ENCODE results near the gene EMILIN2.

The EMILIN2 gene

DNA sequence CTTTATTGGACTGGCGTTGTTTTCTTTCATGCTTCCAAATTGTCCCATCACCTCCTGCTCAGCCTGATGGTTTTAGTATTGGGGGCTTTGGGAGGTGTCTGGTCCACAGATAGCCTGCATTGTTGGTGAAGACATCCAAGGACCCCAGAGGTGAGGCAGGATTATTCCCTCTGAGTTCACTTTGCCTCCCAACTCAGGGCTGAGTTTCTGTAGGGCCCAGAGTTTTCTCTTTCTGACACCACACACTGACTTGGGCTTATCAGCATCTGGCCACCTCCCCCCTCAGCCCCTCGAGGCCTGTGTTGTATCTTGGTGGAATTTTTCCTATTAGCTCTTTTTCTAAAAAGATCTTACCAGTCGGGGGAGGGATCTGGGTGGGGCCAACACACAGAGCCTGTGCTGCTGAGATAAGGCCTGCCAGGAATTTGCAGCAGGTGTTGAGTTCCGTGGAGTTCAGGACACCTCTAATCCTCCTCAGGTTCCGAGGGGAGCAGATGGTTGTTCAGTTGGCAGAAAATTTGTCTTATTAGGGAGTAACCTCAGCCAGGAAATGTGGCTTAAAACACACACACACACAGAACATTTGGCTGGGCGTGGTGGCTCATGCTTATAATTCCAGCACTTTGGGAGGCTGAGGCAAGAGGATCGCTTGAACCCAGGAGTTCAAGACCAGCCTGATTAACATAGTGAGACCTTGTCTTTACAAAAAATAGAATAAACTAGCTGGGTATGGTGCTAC is 7.3 kb downstream of the EMILIN2 start:
- Histone ChIP-seq H3K4me2 (ENCODE audit: low read depth, low read length, poor library complexity, severe bottlenecking) (no peak overlapping the region), H3K9ac (ENCODE audit: low read depth, low read length, poor library complexity, severe bottlenecking) (no peak overlapping the region), H3F3A (ENCODE audit: low read depth) (no peaks in the 10 kb centered on the region), H3K4me1 (ENCODE audit: insufficient read depth, low read length, poor library complexity, severe bottlenecking) (no peaks in the 10 kb centered on the region), H3K27me3 (ENCODE audit: insufficient read depth, low read length, poor library complexity, severe bottlenecking) (no peaks in the 10 kb centered on the region), H3K9me2 (replicated peaks; ENCODE audit: low read depth, low read length) (no peaks in the 10 kb centered on the region), H4K20me1 (ENCODE audit: insufficient read depth, low read length, poor library complexity, severe bottlenecking) (no peaks in the 10 kb centered on the region), H3K9me3 (ENCODE audit: insufficient read depth, low read depth, low read length) (no peaks in the 10 kb centered on the region), H2AFZ (ENCODE audit: low read length) (no peak overlapping the region), H3K4me3 (ENCODE audit: low read length, poor library complexity, severe bottlenecking) (no peak overlapping the region), H3K36me3 (ENCODE audit: insufficient read depth, low read length) (no peaks in the 10 kb centered on the region), H3K79me2 (ENCODE audit: insufficient read depth, low read length) (no peaks in the 10 kb centered on the region)
- no peak for TF ChIP-seq EZH2phosphoT487 (IDR thresholded peaks at IDR 0.05; ENCODE audit: borderline replicate concordance)
- TF ChIP-seq, protein P1, sequence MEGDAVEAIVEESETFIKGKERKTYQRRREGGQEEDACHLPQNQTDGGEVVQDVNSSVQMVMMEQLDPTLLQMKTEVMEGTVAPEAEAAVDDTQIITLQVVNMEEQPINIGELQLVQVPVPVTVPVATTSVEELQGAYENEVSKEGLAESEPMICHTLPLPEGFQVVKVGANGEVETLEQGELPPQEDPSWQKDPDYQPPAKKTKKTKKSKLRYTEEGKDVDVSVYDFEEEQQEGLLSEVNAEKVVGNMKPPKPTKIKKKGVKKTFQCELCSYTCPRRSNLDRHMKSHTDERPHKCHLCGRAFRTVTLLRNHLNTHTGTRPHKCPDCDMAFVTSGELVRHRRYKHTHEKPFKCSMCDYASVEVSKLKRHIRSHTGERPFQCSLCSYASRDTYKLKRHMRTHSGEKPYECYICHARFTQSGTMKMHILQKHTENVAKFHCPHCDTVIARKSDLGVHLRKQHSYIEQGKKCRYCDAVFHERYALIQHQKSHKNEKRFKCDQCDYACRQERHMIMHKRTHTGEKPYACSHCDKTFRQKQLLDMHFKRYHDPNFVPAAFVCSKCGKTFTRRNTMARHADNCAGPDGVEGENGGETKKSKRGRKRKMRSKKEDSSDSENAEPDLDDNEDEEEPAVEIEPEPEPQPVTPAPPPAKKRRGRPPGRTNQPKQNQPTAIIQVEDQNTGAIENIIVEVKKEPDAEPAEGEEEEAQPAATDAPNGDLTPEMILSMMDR (conservative IDR thresholded peaks at IDR 0.05; ENCODE audit: low read length), result no peak

DNA sequence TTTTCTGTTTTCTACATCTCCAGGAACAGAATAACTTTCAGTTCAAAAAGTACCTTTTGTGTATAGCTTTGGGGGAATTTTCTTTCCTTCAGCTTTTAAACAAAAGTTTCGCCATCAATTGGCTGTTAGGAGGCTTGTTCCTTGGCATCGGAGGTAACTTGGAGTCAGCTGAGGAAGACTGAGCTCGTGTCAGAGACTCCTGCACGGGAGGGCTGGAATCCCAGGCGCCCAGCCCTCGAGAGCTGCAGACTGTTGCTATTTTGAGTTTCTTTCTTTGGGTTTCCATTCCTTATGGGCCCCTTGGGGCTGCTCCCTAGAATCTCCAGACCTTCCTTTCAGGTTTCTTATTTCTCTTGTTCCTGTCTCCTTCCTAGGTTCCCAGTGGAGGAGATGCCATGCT is 8.1 kb downstream of the EMILIN2 start:
- Histone ChIP-seq H2AFZ (ENCODE audit: low read length) (no peak overlapping the region), H3F3A (ENCODE audit: low read depth) (no peaks in the 10 kb centered on the region), H3K4me2 (ENCODE audit: low read depth, low read length, poor library complexity, severe bottlenecking) (no peak overlapping the region), H3K9me2 (replicated peaks; ENCODE audit: low read depth, low read length) (no peaks in the 10 kb centered on the region), H3K4me1 (ENCODE audit: insufficient read depth, low read length, poor library complexity, severe bottlenecking) (no peaks in the 10 kb centered on the region), H3K9me3 (ENCODE audit: insufficient read depth, low read depth, low read length) (no peaks in the 10 kb centered on the region), H3K9ac (ENCODE audit: low read depth, low read length, poor library complexity, severe bottlenecking) (no peak overlapping the region), H4K20me1 (ENCODE audit: insufficient read depth, low read length, poor library complexity, severe bottlenecking) (no peaks in the 10 kb centered on the region), H3K79me2 (ENCODE audit: insufficient read depth, low read length) (no peaks in the 10 kb centered on the region), H3K27me3 (ENCODE audit: insufficient read depth, low read length, poor library complexity, severe bottlenecking) (no peaks in the 10 kb centered on the region), H3K4me3 (ENCODE audit: low read length, poor library complexity, severe bottlenecking) (no peak overlapping the region), H3K36me3 (ENCODE audit: insufficient read depth, low read length) (no peaks in the 10 kb centered on the region)
- TF ChIP-seq EZH2phosphoT487 (IDR thresholded peaks at IDR 0.05; ENCODE audit: borderline replicate concordance), result no peak
- TF ChIP-seq, protein P1 (conservative IDR thresholded peaks at IDR 0.05; ENCODE audit: low read length), result no peak

DNA sequence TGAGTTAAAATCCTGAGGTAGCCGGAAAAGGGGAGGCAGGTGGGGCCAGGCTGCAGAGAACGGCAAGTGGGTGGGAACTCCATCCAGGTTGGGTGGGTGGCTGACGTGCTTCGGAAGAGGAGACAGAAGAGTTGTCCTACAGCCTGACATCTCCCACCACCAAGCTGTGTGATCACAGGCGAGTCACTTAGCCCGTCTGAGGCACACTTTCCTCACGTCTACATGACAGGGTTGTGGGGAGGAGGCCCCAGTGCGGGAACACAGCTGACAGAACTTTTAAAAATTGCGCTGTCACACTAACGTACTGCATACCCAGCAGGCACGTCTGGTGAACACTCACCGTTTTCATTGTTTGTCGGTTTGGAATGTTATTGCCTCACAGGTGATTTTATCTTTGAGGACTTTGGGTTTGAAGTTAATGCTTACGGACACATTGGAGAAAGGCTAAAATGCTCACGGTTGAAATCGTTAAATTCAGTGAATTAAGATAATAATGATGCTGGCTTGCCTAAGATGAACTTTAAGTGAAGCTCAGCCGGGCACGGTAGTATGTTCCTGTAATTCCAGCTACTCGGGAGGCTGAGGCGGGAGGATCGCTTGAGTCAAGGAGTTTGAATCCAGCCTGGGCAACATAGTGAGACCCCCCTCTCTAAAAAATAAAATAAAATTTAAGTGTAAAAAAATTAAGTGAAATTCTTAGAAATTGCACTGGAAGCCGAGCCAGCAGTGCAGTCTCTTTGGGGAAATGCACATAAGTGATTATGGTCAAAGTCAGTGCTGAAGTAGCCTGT is 8.9 kb downstream of the EMILIN2 start:
- H3K27me3 ChIP-seq (ENCODE audit: insufficient read depth, low read length, poor library complexity, severe bottlenecking), result no peaks in the 10 kb centered on the region
- H3K4me3 ChIP-seq (ENCODE audit: low read length, poor library complexity, severe bottlenecking), result no peak overlapping the region
- no peaks in the 10 kb centered on the region for H3K36me3 ChIP-seq (ENCODE audit: insufficient read depth, low read length)
- no peak overlapping the region for H3K9ac ChIP-seq (ENCODE audit: low read depth, low read length, poor library complexity, severe bottlenecking)
- no peaks in the 10 kb centered on the region for H3K79me2 ChIP-seq (ENCODE audit: insufficient read depth, low read length)
- no peak for TF ChIP-seq EZH2phosphoT487 (IDR thresholded peaks at IDR 0.05; ENCODE audit: borderline replicate concordance)
- TF ChIP-seq, protein P1 (conservative IDR thresholded peaks at IDR 0.05; ENCODE audit: low read length), result no peak
- H3K9me2 ChIP-seq (replicated peaks; ENCODE audit: low read depth, low read length), result no peaks in the 10 kb centered on the region
- H3F3A ChIP-seq (ENCODE audit: low read depth), result no peaks in the 10 kb centered on the region
- no peak overlapping the region for H3K4me2 ChIP-seq (ENCODE audit: low read depth, low read length, poor library complexity, severe bottlenecking)
- no peaks in the 10 kb centered on the region for H3K9me3 ChIP-seq (ENCODE audit: insufficient read depth, low read depth, low read length)
- H2AFZ ChIP-seq (ENCODE audit: low read length), result no peak overlapping the region
- no peaks in the 10 kb centered on the region for H3K4me1 ChIP-seq (ENCODE audit: insufficient read depth, low read length, poor library complexity, severe bottlenecking)
- H4K20me1 ChIP-seq (ENCODE audit: insufficient read depth, low read length, poor library complexity, severe bottlenecking), result no peaks in the 10 kb centered on the region

Data from Loucy (cell line).